OCI-LY3 (cell line): ENCODE measurements around the gene GRAMD2B.

ENCODE experiments used
- H2AFZ ChIP-seq: fragments of 200-600, 300-600 bp; shearing (Covaris generic); 2 replicates; pipeline ENCODE4 v1.6.0; 2014; ENCODE audit warnings: antibody characterized with exemption, low read depth, low read length
- H3K27ac ChIP-seq: fragments of 200-600, 300-600 bp; sonication (generic); 2 replicates; pipeline ENCODE4 v1.5.1; 2014; ENCODE audit warnings: mild to moderate bottlenecking, low read length, moderate library complexity, mixed read lengths
- H3K27me3 ChIP-seq: fragments of 200-600, 300-600 bp; sonication (generic); 2 replicates; pipeline ENCODE4 v1.6.1; 2014; ENCODE audit warnings: low read depth, low read length, mixed read lengths
- H3K36me3 ChIP-seq: fragments of 200-600, 300-600 bp; sonication (generic); replicated peaks from 2 replicates; pipeline ENCODE3; 2014; ENCODE audit warnings: low read depth, low read length, mixed read lengths
- H3K4me1 ChIP-seq: fragments of 300-600, 200-600 bp; sonication (generic); 2 replicates; pipeline ENCODE4 v1.6.1; 2014; ENCODE audit warnings: low read length, mixed read lengths
- H3K4me2 ChIP-seq: fragments of 200-600, 300-600 bp; sonication (generic); 2 replicates; pipeline ENCODE4 v1.6.1; 2014; ENCODE audit warnings: low read length, mixed read lengths
- H3K4me3 ChIP-seq: fragments of 300-600, 200-600 bp; sonication (generic); 2 replicates; pipeline ENCODE4 v1.5.1; 2014; ENCODE audit warnings: antibody characterized with exemption, mild to moderate bottlenecking, low read length, moderate library complexity
- H3K79me2 ChIP-seq: fragments of 300-600, 200-600 bp; shearing (Covaris generic); 2 replicates; pipeline ENCODE4 v1.6.1; 2014; ENCODE audit warnings: mild to moderate bottlenecking, low read length, mixed read lengths
- H3K9ac ChIP-seq: fragments of 300-600, 200-600 bp; shearing (Covaris generic); 2 replicates; pipeline ENCODE4 v1.6.0; 2014; ENCODE audit warnings: mild to moderate bottlenecking, low read length, moderate library complexity
- H3K9me3 ChIP-seq: fragments of 200-600, 300-600 bp; shearing (Covaris generic); 2 replicates; pipeline ENCODE4 v1.6.1; 2014; ENCODE audit warnings: low read length, mixed read lengths; ENCODE audit not compliant: insufficient read depth
- H4K20me1 ChIP-seq: fragments of 200-600, 300-600 bp; sonication (generic); 2 replicates; pipeline ENCODE4 v1.6.1; 2016; ENCODE audit warnings: low read length, mixed read lengths; ENCODE audit not compliant: insufficient read depth
- CTCF ChIP-seq: fragments of 200-600, 300-600 bp; sonication (generic); IDR thresholded peaks from 2 replicates; pipeline ENCODE4 v1.5.1; 2014; ENCODE audit warnings: antibody characterized with exemption, low read length, low read depth
- EZH2phosphoT487 ChIP-seq: fragments of 200-600 bp; shearing (Covaris generic); IDR thresholded peaks from 2 replicates; pipeline ENCODE4 v1.6.1; 2018; ENCODE audit warnings: antibody characterized with exemption, mixed run types, low read depth

GRAMD2B gene

GRCh38 chr5:126525630-126526245, 102.5 kb downstream of the GRAMD2B start:
- no peak for TF ChIP-seq EZH2phosphoT487
- TF ChIP-seq CTCF: no peak
- Histone ChIP-seq H3K4me2 (peak overlapping the region; percentile 26; the same call in 1 of the 2 replicates), H3K4me1 (no peaks in the 10 kb centered on the region), H3K9ac (no peak overlapping the region), H3K27me3 (no peaks in the 10 kb centered on the region), H3K79me2 (no peaks in the 10 kb centered on the region), H4K20me1 (no peaks in the 10 kb centered on the region), H3K4me3 (no peak overlapping the region), H2AFZ (0 out of 2 replicates have a peak overlapping the region, but pooled peaks have one; percentile 54), H3K36me3 (no peaks in the 10 kb centered on the region), H3K27ac (no peak overlapping the region), H3K9me3 (no peaks in the 10 kb centered on the region)

GRCh38 chr5:126526493-126526892, 103.3 kb downstream of the GRAMD2B start:
- Histone ChIP-seq H2AFZ (no peak overlapping the region), H3K27me3 (no peaks in the 10 kb centered on the region), H3K9ac (no peak overlapping the region), H3K36me3 (no peaks in the 10 kb centered on the region), H3K4me1 (no peaks in the 10 kb centered on the region), H3K79me2 (no peaks in the 10 kb centered on the region), H3K4me3 (no peak overlapping the region), H3K9me3 (no peaks in the 10 kb centered on the region), H3K27ac (no peak overlapping the region), H3K4me2 (no peak overlapping the region), H4K20me1 (no peaks in the 10 kb centered on the region)
- TF ChIP-seq EZH2phosphoT487 (no peak), CTCF (no peak)

GRCh38 chr5:126527158-126527557, 103.9 kb downstream of the GRAMD2B start:
- Histone ChIP-seq H3K36me3 (no peaks in the 10 kb centered on the region), H3K4me1 (no peaks in the 10 kb centered on the region), H3K79me2 (no peaks in the 10 kb centered on the region), H3K4me2 (no peak overlapping the region), H3K4me3 (no peak overlapping the region), H3K9me3 (no peaks in the 10 kb centered on the region), H3K27me3 (no peaks in the 10 kb centered on the region), H4K20me1 (no peaks in the 10 kb centered on the region), H3K9ac (no peak overlapping the region), H3K27ac (no peak overlapping the region), H2AFZ (no peak overlapping the region)
- TF ChIP-seq EZH2phosphoT487: no peak

- H3K9ac ChIP-seq: no peak overlapping the region
- no peaks in the 10 kb centered on the region for H3K4me1 ChIP-seq
- H2AFZ ChIP-seq: no peak overlapping the region
- H3K79me2 ChIP-seq: no peaks in the 10 kb centered on the region
- no peaks in the 10 kb centered on the region for H4K20me1 ChIP-seq
- H3K27me3 ChIP-seq: no peaks in the 10 kb centered on the region
- no peaks in the 10 kb centered on the region for H3K9me3 ChIP-seq
- no peaks in the 10 kb centered on the region for H3K36me3 ChIP-seq
- TF ChIP-seq CTCF (no peak), EZH2phosphoT487 (no peak)
- no peak overlapping the region for H3K4me3 ChIP-seq
- no peak overlapping the region for H3K4me2 ChIP-seq
- no peak overlapping the region for H3K27ac ChIP-seq
Observed at GRCh38 chr5:126527892-126528291, 104.7 kb downstream of the GRAMD2B start.
